ENCODE measurements around the gene ISOC2.

DNA sequence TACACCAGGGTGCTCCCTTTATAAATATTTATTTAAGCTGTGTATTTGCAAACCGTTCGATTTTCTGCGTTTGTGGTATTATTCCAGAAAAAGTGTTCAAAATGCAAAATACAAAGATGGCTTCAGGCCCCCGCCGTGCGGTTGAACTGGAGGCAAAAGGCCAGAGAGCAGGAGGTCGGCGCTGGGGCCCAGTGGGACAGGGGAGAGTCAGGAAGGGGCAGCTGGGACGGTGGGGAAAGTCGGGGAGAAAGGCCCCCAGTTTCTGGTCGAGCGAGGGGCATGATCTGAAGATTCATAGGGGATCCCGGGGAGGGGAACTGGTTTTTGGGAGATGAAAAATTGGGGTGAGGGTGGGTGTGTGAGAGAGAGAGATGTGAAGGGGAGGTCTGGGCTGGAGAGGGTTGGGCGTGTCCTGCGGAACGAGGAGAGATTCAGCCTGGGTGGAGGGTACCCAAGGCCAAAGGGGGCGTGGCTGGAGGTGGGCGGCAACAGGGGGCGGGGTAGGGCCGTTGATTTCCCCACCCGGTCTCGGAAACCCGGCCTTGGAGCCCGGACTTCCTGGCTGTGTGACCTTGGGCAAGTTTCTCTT lies 678 bp downstream of the ISOC2 start:
- TF ChIP-seq, protein P1, sequence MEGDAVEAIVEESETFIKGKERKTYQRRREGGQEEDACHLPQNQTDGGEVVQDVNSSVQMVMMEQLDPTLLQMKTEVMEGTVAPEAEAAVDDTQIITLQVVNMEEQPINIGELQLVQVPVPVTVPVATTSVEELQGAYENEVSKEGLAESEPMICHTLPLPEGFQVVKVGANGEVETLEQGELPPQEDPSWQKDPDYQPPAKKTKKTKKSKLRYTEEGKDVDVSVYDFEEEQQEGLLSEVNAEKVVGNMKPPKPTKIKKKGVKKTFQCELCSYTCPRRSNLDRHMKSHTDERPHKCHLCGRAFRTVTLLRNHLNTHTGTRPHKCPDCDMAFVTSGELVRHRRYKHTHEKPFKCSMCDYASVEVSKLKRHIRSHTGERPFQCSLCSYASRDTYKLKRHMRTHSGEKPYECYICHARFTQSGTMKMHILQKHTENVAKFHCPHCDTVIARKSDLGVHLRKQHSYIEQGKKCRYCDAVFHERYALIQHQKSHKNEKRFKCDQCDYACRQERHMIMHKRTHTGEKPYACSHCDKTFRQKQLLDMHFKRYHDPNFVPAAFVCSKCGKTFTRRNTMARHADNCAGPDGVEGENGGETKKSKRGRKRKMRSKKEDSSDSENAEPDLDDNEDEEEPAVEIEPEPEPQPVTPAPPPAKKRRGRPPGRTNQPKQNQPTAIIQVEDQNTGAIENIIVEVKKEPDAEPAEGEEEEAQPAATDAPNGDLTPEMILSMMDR (IDR thresholded peaks at IDR 0.05; ENCODE audit: low read depth, low read length, missing input control), result no peak
- TF ChIP-seq, protein P2, sequence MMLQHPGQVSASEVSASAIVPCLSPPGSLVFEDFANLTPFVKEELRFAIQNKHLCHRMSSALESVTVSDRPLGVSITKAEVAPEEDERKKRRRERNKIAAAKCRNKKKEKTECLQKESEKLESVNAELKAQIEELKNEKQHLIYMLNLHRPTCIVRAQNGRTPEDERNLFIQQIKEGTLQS (IDR thresholded peaks at IDR 0.05), result no peak
- TF ChIP-seq EGR1 (IDR thresholded peaks at IDR 0.05; ENCODE audit: low read depth in 2 of 2), result no peak
